GM18517 (cell line): ENCODE results near the gene RIPK1.

Source experiments
- ATAC-seq: cut with Tn5 transposase; IDR thresholded peaks from one replicate; pipeline ENCODE4 v1.9.1; 2021; ENCODE audit warnings: mild to moderate bottlenecking, moderate library complexity; ENCODE audit not compliant: unreplicated experiment

The RIPK1 gene

DNA sequence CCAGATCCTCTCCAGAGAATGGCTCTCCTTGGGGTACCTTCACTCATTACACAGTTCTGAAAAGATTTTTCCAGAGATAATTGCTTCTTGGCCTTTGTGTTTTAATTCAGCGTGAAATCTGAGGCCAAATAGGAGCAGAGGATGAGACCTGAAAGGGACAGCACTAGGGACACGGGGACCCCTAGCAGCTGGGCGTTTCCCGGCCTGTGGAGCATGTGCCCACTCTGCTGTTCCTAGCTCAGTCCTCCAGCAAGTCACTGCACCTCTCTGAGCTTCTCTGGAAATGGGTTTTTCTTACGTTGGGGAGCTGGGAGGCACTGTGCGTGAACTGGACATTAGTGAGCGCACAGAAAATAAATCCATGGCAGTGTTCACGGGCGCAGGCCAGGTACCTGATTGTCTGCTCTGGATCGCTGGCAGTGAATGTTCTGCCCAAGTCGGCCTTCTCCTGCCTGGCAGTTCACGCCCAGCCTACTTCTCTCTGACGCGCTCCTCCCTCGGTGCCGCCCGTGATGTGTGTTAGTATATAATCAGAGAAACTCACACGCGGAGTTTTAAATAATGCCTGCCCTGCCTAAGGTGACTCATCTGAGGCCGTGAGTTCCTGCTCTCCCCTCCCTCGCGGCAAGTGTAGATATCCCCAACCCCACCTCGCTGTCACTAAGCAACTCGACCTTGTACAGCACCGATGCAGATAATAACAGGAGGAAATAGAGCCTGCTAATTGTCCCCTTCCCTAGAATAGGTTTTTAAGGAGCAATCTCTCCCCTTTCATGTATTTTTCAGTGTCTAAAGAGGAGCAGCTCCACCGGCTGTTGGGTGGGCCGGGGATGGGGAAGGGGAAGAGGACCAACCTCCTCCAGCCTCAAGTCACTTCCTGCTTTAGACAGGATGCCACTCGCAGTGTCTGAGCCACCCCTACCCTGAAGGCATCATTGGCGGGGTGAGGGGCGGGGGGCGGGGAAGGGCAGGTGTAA is 91.8 kb downstream of the RIPK1 start:
- no peak for ATAC-seq

- ATAC-seq: no peak
Observed at GRCh38 chr6:3162067-3162497, 93.8 kb downstream of the RIPK1 start.

GRCh38 chr6:3162565-3163247 is 94.4 kb downstream of the RIPK1 start:
- peak; percentile 55 for ATAC-seq

DNA sequence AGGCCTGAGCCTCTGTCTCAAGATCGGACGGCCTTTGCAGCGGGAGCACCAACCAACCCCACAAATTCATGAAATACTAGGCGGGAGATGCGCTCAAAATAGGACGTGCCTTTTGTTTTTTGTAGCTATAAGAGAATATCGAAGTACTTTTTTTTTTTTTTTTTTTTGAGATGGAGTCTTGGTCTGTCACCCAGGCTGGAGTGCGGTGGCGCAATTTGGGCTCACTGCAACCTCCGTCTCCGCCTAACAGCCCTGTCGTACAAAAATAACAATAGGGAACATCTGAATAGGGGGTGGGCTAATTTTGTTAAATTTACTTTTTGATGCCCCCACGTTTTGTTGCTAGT is 94.9 kb downstream of the RIPK1 start:
- ATAC-seq: peak; percentile 11

- no peak for ATAC-seq
Observed at GRCh38 chr6:3164388-3164787, 96.1 kb downstream of the RIPK1 start.
